GM21576 (cell line): ENCODE results near the gene TVP23C.
"Not testable (repeated sequence)": the region's sequence is repeated elsewhere in the genome, so short reads cannot be mapped to it uniquely, and the experiment has no call there.

Experiments
- ATAC-seq: cut with Tn5 transposase; IDR thresholded peaks from one replicate; pipeline ENCODE4 v1.9.1; 2021; ENCODE audit warnings: mild to moderate bottlenecking, moderate library complexity; ENCODE audit not compliant: unreplicated experiment

The TVP23C gene

GRCh38 chr17:15526292-15527218 lies 36.7 kb downstream of the TVP23C start:
- ATAC-seq: not testable (repeated sequence)

- not testable (repeated sequence) for ATAC-seq
These were observed 38.0 kb downstream of the TVP23C start for GRCh38 chr17:15524990-15525985.

- ATAC-seq: no peak
These were observed 47.1 kb downstream of the TVP23C start for GRCh38 chr17:15516150-15516549.

GRCh38 chr17:15514469-15514868 lies 48.8 kb downstream of the TVP23C start:
- ATAC-seq: no peak

GRCh38 chr17:15513856-15514459 lies 49.3 kb downstream of the TVP23C start:
- ATAC-seq: no peak

DNA sequence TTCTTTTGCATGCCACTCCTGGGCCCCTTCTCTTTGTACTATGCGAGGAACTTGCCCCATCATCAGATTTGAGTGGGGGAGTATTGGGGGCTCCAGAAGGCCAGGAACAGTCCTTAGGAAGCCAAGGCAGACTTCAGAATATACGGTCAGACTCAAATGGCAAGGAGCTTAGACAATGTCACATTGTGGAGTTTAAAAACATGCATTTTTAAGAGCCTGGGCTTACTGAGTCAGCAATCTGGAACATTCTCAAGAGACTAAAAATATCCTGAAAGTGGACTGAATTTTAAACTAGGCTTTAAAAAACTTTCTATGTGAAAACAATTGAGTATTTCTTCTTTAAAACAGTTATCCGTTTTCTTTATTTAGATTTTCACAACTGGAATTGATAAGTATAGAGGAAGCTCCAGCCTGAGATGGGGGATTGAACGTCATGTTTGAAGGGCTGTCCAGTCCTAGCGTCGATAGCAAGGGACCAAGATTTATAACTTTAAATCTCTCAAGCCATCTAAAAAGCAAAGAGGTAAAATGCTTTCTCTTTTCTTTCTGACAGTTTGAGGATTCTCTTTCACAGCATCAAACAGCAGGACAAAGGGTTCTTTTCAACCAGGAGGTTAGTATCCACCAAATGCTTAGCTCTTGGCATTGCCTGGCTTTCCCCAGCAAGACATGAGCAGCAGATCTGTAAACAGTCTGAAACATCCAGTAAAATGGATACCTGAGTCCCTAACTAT lies 50.1 kb downstream of the TVP23C start:
- no peak for ATAC-seq

DNA sequence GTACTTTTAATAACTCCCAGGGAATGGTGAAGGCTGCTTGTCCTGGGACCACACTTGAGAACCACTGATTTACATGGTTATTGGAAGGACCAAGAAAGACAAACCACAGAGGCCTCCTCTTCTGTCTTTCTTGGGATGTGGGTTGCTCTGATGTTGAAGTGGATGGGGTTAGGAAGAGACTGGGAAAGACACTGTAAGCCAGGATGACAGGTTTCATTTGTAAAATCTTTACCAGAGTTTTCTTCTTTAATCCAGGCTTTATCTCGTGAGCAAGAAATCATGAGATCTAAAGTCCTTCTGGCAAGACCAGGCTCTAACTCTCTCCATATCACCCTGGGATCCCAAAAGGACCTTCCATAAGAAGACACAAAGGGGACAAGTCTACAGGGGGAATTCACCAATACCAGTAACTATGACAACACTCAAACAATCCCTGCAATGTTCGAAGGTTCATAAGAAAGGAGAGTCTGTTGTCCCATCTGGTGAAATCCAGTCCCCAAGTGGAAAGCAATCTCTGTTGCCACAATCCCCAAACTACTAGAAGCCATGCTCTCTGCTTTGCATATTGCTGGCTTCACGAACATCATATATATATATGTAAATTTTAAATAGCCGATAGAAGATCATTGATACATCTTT lies 51.1 kb downstream of the TVP23C start:
- no peak for ATAC-seq

- ATAC-seq: no peak
These were observed 52.1 kb downstream of the TVP23C start for GRCh38 chr17:15511142-15511541.

GRCh38 chr17:15510361-15510760 lies 52.9 kb downstream of the TVP23C start:
- no peak for ATAC-seq

- no peak for ATAC-seq
These were observed 54.2 kb downstream of the TVP23C start for GRCh38 chr17:15509095-15509494.

- ATAC-seq: no peak
These were observed 54.8 kb downstream of the TVP23C start for GRCh38 chr17:15508466-15508865.

GRCh38 chr17:15507896-15508295 lies 55.4 kb downstream of the TVP23C start:
- ATAC-seq: no peak

DNA sequence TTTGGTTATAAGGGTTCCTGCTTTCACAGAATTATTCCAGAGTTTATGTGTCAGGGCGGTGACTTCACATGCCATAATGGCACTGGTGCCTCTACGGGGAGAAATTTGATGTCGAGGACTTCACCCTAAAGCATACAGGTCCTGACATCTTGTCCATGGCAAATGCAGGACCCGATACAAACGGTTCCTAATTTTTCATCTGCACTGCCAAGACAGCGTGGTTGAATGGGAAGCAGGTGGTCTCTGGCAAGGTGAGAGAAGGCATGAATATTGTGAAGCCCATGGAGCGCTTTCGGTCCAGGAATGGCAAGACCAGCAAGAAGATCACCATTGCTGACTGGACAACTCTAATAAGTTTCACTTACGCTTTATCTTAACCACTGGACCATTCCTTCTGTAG lies 56.3 kb downstream of the TVP23C start:
- no peak for ATAC-seq

DNA sequence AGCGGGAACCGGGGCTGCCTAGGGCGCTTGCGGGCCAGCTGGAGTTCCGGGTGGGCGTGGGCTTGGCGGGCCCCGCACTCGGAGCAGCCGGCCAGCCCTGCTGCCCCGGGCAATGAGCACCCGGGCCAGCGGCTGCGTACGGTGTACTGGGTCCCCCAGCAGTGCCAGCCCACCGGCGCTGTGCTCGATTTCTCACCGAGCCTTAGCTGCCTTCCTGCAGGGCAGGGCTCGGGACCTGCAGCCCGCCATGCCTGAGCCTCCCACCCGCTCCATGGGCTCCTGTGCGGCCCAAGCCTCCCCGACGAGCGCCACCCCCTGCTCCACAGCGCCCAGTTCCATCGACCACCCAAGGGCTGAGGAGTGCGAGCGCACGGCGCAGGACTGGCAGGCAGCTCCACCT lies 57.6 kb downstream of the TVP23C start:
- ATAC-seq: not testable (repeated sequence)

- no peak for ATAC-seq
These were observed 59.6 kb downstream of the TVP23C start for GRCh38 chr17:15503731-15504130.

DNA sequence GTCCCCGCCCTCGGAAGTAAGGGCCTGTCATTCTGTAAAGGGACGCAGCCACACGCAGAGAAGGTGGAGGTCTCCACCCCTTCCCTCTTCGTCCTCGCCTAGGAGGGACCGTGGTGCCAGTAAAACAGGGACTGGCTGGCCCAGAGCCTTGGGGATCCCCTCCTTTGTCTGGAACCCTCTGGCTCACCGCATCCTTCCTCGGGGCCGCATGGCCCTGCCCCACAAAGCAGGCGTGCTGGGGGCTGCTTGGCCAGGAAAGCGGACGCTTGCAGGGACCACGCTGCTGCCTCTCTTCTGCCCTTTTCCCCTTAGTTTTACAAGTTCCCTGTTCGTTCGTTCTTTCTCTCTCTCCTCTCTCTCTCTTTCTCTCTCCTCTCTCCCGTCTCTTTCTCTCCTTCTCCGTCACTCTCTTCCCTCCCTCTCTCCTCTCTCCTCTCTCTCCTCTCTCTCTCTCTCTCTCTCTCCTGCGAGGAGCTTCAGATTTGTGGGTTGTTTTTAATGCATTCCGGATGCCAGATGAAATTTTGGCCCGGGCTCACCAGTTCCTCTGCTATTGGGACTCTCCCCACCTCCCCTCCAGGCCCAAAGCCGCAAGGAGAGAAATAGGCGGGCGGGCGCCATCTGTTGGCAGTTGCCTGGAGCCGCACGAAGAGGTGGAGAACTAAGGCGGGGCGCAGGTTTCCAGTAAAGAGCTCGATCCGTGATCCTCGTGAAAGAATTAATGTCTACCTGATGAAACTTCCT lies 60.7 kb downstream of the TVP23C start:
- peak; percentile 84 for ATAC-seq

GRCh38 chr17:15501793-15502192 lies 61.5 kb downstream of the TVP23C start:
- ATAC-seq: no peak

GRCh38 chr17:15501282-15501681 lies 62.0 kb downstream of the TVP23C start:
- ATAC-seq: no peak

DNA sequence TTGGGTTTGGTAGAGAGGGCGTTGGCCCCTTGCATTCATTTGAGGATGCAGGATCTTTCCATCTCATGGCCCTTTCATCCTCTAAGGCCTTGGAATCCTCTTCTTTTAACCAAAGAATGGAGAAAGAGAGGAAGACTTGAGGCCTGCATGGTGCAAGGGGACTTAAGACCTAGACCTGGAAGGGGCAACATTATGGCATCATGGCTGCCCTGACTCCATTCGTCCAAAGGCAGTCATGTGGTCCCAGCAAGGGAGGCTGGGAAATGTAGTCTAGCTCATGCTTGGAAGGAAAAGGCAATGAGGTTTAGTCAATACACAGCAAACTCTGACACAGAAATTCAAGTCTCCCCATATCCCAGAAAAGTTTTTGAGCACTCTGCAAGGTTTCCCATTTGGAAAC lies 65.2 kb downstream of the TVP23C start:
- no peak for ATAC-seq
